ENCODE results near the gene WDR74. TPM values are rescaled to one million over a fixed set of nuclear protein-coding genes. Genes with fewer than 3 reads are reported as not detected.

WDR74 gene
- total RNA-seq, 2 experiments from 2014 or later = 82.9 to 83.9 TPM

GRCh38 chr11:62794201-62794775 is 45.1 kb downstream of the WDR74 start:
- H3K4me3 Mint-ChIP-seq = no peak overlapping the region
- no peak for ATAC-seq
- no peak overlapping the region for H3K27ac Mint-ChIP-seq

DNA sequence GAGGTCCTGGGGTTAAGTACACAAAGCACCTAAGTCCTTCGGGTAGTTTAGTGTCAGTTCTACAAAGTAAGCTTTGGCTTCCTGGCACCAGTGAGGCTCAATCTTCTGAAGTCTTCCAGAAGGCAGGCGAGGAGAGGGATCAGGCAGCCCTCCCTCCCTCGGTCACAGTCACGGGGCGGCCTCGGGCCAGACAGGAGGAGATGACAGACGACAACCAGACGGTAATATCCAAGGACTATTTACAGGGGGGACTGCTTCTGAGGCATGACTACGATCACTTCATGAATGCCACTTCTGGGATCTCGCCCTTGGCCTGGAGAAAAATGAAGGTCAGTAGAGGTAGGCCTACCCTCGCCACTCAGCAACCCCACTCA is 47.2 kb downstream of the WDR74 start:
- Mint-ChIP-seq H3K36me3 (peaks cover 58% of the 10 kb centered on the region), H3K4me1 (peaks cover 44% of the 10 kb centered on the region), H3K27me3 (no peaks in the 10 kb centered on the region), H3K9me3 (ENCODE audit: low read depth) (no peaks in the 10 kb centered on the region), H3K4me3 (peak overlapping the region; percentile 90), H3K27ac (peak overlapping the region; percentile 81)
- DNase-seq = no peak
- peak; percentile 4 for ATAC-seq
- CTCF ChIA-PET = interaction anchor here (1.1 kb wide), 1 partner anchor 69 kb away, joined by 3 read pairs; no protein-coding TSS in a partner anchor

More at GRCh38 chr11:62794201-62794775, 45.1 kb downstream of the WDR74 start:
- CTCF ChIA-PET = interaction anchor here (0.6 to 2.1 kb wide), 6 partner anchors 8 to 241 kb away, joined by 3 to 7 read pairs (median 3); partner anchors contain the start of gene NXF1
- Mint-ChIP-seq H3K27me3 (no peaks in the 10 kb centered on the region), H3K36me3 (peaks cover 59% of the 10 kb centered on the region), H3K4me1 (peaks cover 27% of the 10 kb centered on the region), H3K9me3 (ENCODE audit: low read depth) (no peaks in the 10 kb centered on the region)
- DNase-seq = no peak

DNA sequence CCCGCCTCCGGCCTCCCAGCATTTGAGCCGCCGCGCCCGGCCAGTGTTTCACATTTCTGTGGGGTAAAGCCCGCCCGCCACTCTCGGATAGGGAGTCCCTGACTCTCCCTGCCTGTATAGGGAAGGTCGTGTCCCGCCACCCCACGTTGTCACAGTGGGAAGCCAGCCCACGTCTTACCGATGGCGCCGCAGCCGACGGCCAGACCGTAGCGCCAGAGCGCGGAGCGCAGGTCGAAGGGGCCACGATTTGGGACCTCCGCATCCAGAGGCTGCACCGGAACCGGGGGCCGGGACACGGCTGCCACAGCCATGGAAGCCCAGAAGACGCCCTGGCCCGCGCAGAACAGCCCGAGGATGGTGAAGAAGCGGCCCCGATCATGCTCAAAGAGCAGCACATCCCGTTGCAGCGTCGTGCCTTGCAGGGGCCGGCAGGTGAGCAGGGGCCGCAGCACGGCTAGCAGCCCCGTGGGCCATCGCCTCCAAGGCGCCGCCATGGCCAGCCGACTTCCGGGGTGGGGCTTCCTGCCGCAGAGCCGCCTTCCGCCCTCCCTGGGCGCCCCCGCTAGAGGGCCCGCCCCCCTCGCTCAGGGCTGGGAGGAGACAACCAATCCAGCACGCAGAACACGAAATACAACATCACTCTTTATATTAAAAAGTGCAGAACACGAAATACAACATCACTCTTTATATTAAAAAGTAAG is 47.7 kb downstream of the WDR74 start, which contains the start of gene TMEM223:
TSS of gene TMEM223 (minus strand) at position 506 of the 701 bp plus-strand sequence. CDS start at position 494, 12 bp downstream.
- H3K27me3 Mint-ChIP-seq = no peaks in the 10 kb centered on the region
- peaks cover 55% of the 10 kb centered on the region for H3K36me3 Mint-ChIP-seq
- H3K4me1 Mint-ChIP-seq = peaks cover 44% of the 10 kb centered on the region
- peak; percentile 81 for ATAC-seq
- CTCF ChIA-PET = interaction anchor here (1.1 to 8.5 kb wide), 4 partner anchors 9 to 90 kb away, joined by 3 to 242 read pairs (median 7); partner anchors contain the start of genes POLR2G, SLC3A2 and TAF6L
- peak; percentile 94 for DNase-seq
- no peaks in the 10 kb centered on the region for H3K9me3 Mint-ChIP-seq (ENCODE audit: low read depth)
- H3K27ac Mint-ChIP-seq = peak within 1 kb of the TSS; percentile 81
- peak within 1 kb of the TSS; percentile 90 for H3K4me3 Mint-ChIP-seq

GRCh38 chr11:62789576-62789975 is 49.8 kb downstream of the WDR74 start:
- no peaks in the 10 kb centered on the region for H3K9me3 Mint-ChIP-seq (ENCODE audit: low read depth)
- CTCF ChIA-PET = interaction anchor here (0.6 to 8.5 kb wide), 7 partner anchors 11 to 72 kb away, joined by 3 to 242 read pairs (median 5); partner anchors contain the start of genes NXF1, POLR2G, TAF6L and ZBTB3
- peak overlapping the region; percentile 97 for H3K27ac Mint-ChIP-seq
- H3K27me3 Mint-ChIP-seq = no peaks in the 10 kb centered on the region
- DNase-seq (no peak), ATAC-seq (no peak)
- peaks cover 40% of the 10 kb centered on the region for H3K36me3 Mint-ChIP-seq
- H3K4me1 Mint-ChIP-seq = peaks cover 51% of the 10 kb centered on the region
- peak overlapping the region; percentile 95 for H3K4me3 Mint-ChIP-seq

GRCh38 chr11:62788991-62789390 is 50.4 kb downstream of the WDR74 start:
- Mint-ChIP-seq H3K36me3 (peaks cover 35% of the 10 kb centered on the region), H3K4me3 (peak overlapping the region; percentile 95), H3K4me1 (peaks cover 51% of the 10 kb centered on the region), H3K9me3 (ENCODE audit: low read depth) (no peaks in the 10 kb centered on the region), H3K27ac (peak overlapping the region; percentile 97), H3K27me3 (no peaks in the 10 kb centered on the region)
- CTCF ChIA-PET = interaction anchor here (0.8 to 8.5 kb wide), 6 partner anchors 12 to 68 kb away, joined by 3 to 242 read pairs (median 9); partner anchors contain the start of genes NXF1, POLR2G, TAF6L and ZBTB3
- no peak for DNase-seq
- no peak for ATAC-seq

- CTCF ChIA-PET = interaction anchor here (0.6 to 8.5 kb wide), 50 partner anchors 7 to 1439 kb away, joined by 3 to 242 read pairs (median 8); partner anchors contain the start of genes B3GAT3, EML3, GANAB and GNG3
- Mint-ChIP-seq H3K27ac (peak within 1 kb of the TSS; percentile 97), H3K4me3 (peak within 1 kb of the TSS; percentile 95), H3K4me1 (peaks cover 45% of the 10 kb centered on the region), H3K36me3 (peaks cover 29% of the 10 kb centered on the region), H3K27me3 (no peaks in the 10 kb centered on the region), H3K9me3 (ENCODE audit: low read depth) (no peaks in the 10 kb centered on the region)
- DNase-seq (peak; percentile 99), ATAC-seq (peak; percentile 71)
Observed at GRCh38 chr11:62787005-62787759, 52.2 kb downstream of the WDR74 start, which contains the start of gene TMEM179B. TMEM179B (plus strand) TSS chr11:62787402; CDS start chr11:62787432, 30 bp downstream.

DNA sequence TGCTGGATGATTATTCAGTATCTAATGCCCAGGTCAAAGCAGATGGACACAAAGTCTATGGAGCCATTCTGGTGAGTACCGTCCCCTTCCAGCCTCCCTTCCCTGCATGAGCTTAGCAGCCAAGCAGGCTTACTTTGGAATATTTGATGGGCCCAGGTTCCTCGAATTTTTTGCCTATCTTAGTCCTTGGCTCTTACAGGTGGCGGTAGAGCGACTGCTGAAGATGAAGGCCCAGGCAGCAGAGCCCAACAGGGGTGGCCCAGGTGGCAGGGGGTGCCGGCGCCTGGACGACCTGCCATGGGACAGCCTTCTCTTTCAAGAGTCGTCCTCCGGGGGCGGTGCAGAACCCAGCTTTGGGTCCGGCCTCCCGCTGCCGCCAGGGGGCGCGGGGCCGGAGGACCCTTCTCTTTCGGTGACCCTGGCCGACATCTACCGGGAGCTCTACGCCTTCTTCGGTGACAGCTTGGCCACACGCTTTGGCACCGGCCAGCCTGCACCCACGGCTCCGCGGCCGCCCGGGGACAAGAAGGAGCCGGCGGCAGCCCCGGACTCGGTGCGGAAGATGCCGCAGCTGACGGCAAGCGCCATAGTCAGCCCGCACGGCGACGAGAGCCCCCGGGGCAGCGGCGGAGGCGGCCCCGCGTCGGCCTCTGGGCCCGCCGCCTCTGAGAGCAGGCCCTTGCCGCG is 52.9 kb downstream of the WDR74 start:
- Mint-ChIP-seq H3K27me3 (no peaks in the 10 kb centered on the region), H3K36me3 (peaks cover 25% of the 10 kb centered on the region), H3K27ac (peak overlapping the region; percentile 89), H3K4me3 (peak overlapping the region; percentile 81), H3K4me1 (peaks cover 41% of the 10 kb centered on the region), H3K9me3 (ENCODE audit: low read depth) (no peaks in the 10 kb centered on the region)
- ATAC-seq = peak; percentile 73
- CTCF ChIA-PET = interaction anchor here (0.6 to 8.5 kb wide), 52 partner anchors 8 to 1440 kb away, joined by 3 to 242 read pairs (median 6); partner anchors contain the start of genes B3GAT3, EML3, GANAB and GNG3
- peak; percentile 92 for DNase-seq

Small RNAs within 50 kb of the gene (microRNA-seq; reads per million reads assigned to microRNA genes)
- gene MIR6514 (3.0 reads per million), gene MIR6748 (not detected)

Other genes with a start within 250 kb of the WDR74 start
- 10 to 100 TPM; 24.7 to 29.6 TPM for gene TUT1, start 248.1 kb downstream of the WDR74 start, total RNA-seq
- gene MTA2, start 237.7 kb downstream of the WDR74 start, total RNA-seq = 100 to 1,000 TPM; 245 to 264 TPM
- gene EML3, start 226.8 kb downstream of the WDR74 start, total RNA-seq = 100 to 1,000 TPM; 132 to 133 TPM
- 1 to 10 TPM; 1.1 to 1.5 TPM for gene ROM1, start 226.3 kb downstream of the WDR74 start, total RNA-seq
- gene B3GAT3, start 217.6 kb downstream of the WDR74 start, total RNA-seq = 10 to 100 TPM; 64.5 to 69.7 TPM
- 100 to 1,000 TPM; 248 to 275 TPM for gene GANAB, start 193.0 kb downstream of the WDR74 start, total RNA-seq
- gene INTS5, start 186.3 kb downstream of the WDR74 start, total RNA-seq = 10 to 100 TPM; 27.9 to 35.7 TPM
- 100 to 1,000 TPM; 130 to 131 TPM for gene C11orf98, start 174.4 kb downstream of the WDR74 start, total RNA-seq
- 10 to 100 TPM; 23.7 to 31.0 TPM for gene CSKMT, start 174.3 kb downstream of the WDR74 start, total RNA-seq
- gene UQCC3, start 167.9 kb downstream of the WDR74 start, total RNA-seq = 1 to 10 TPM; 7.2 to 9.0 TPM
- gene LBHD1, start 167.3 kb downstream of the WDR74 start, total RNA-seq = 10 to 100 TPM; 17.7 to 27.5 TPM
- gene UBXN1, start 160.5 kb downstream of the WDR74 start, total RNA-seq = 100 to 1,000 TPM; 115 to 152 TPM
- under 1 TPM; 0.14 to 0.15 TPM for gene LRRN4CL, start 150.1 kb downstream of the WDR74 start, total RNA-seq
- 10 to 100 TPM; 24.2 to 29.6 TPM for gene BSCL2, start 132.2 kb downstream of the WDR74 start, total RNA-seq
- gene GNG3, start 131.9 kb downstream of the WDR74 start, total RNA-seq = not detected
- gene HNRNPUL2, start 112.1 kb downstream of the WDR74 start, total RNA-seq = 10 to 100 TPM; 61.6 to 66.6 TPM
- gene TTC9C, start 111.1 kb downstream of the WDR74 start, total RNA-seq = 10 to 100 TPM; 47.5 to 49.2 TPM
- 10 to 100 TPM in 1 of 2 experiments, 1 to 10 TPM in 1; 9.3 to 10.2 TPM for gene ZBTB3, start 85.4 kb downstream of the WDR74 start, total RNA-seq
- gene POLR2G, start 78.0 kb downstream of the WDR74 start, total RNA-seq = 100 to 1,000 TPM in 1 of 2 experiments, 10 to 100 TPM in 1; 77.2 to 110 TPM
- gene TAF6L, start 68.2 kb downstream of the WDR74 start, total RNA-seq = 10 to 100 TPM; 23.5 to 25.0 TPM
- gene TMEM179B, start 52.2 kb downstream of the WDR74 start, total RNA-seq = 10 to 100 TPM; 42.4 to 43.0 TPM
- 10 to 100 TPM; 14.4 to 17.9 TPM for gene TMEM223, start 47.6 kb downstream of the WDR74 start, total RNA-seq
- gene NXF1, start 34.1 kb downstream of the WDR74 start, total RNA-seq = 100 to 1,000 TPM in 1 of 2 experiments, 10 to 100 TPM in 1; 93.6 to 120 TPM
- 10 to 100 TPM; 30.8 to 38.4 TPM for gene STX5, start 7.5 kb downstream of the WDR74 start, total RNA-seq
- not detected for gene TEX54, start 6.7 kb downstream of the WDR74 start, total RNA-seq
- gene SLC3A2, start 41.3 kb upstream of the WDR74 start, total RNA-seq = 100 to 1,000 TPM; 213 to 259 TPM
- not detected for gene CHRM1, start 81.8 kb upstream of the WDR74 start, total RNA-seq
- not detected for gene SLC22A6, start 145.4 kb upstream of the WDR74 start, total RNA-seq
- not detected for gene SLC22A8, start 176.3 kb upstream of the WDR74 start, total RNA-seq